NCI-H1092 (cell line): ENCODE data around the gene SYCE3.

Experiments used
- DNase-seq: peaks from one replicate; lab custom pipeline; 2025; lab: John Stamatoyannopoulos, UW

The SYCE3 gene

GRCh38 chr22:50600538-50600937, 37.8 kb upstream of the SYCE3 start, which contains the start of gene MAPK8IP2:
Gene MAPK8IP2 (plus strand): TSS chr22:50600793. CDS start chr22:50600819, 26 bp downstream.
- DNase-seq = no peak

- DNase-seq = no peak
These were observed 37.2 kb upstream of the SYCE3 start for GRCh38 chr22:50599816-50600455.

- DNase-seq = no peak
These were observed 34.4 kb upstream of the SYCE3 start for GRCh38 chr22:50597097-50597496.

- no peak for DNase-seq
These were observed 32.5 kb upstream of the SYCE3 start for GRCh38 chr22:50595189-50595588.

GRCh38 chr22:50587407-50587806, 24.7 kb upstream of the SYCE3 start:
- no peak for DNase-seq

GRCh38 chr22:50586416-50586815, 23.7 kb upstream of the SYCE3 start:
- DNase-seq = no peak

GRCh38 chr22:50585781-50586180, 23.1 kb upstream of the SYCE3 start:
- no peak for DNase-seq

- no peak for DNase-seq
These were observed 22.5 kb upstream of the SYCE3 start for GRCh38 chr22:50585238-50585637.

- DNase-seq = no peak
These were observed 21.7 kb upstream of the SYCE3 start for GRCh38 chr22:50584106-50585096.

- DNase-seq = no peak
These were observed 20.7 kb upstream of the SYCE3 start for GRCh38 chr22:50583294-50583861.

GRCh38 chr22:50582493-50583293, 20.0 kb upstream of the SYCE3 start, which contains the start of gene CHKB:
Gene CHKB (minus strand): TSS chr22:50582849. CDS start chr22:50582781, 68 bp downstream.
- peak; percentile 87 for DNase-seq

- no peak for DNase-seq
These were observed 19.3 kb upstream of the SYCE3 start for GRCh38 chr22:50581950-50582492.

- no peak for DNase-seq
These were observed 18.6 kb upstream of the SYCE3 start for GRCh38 chr22:50581031-50581949.

GRCh38 chr22:50579752-50580151, 17.0 kb upstream of the SYCE3 start:
- no peak for DNase-seq

GRCh38 chr22:50578776-50579310, 16.1 kb upstream of the SYCE3 start:
- no peak for DNase-seq

GRCh38 chr22:50577987-50578775, 15.5 kb upstream of the SYCE3 start, which contains the start of gene CPT1B:
Gene CPT1B (minus strand): TSS chr22:50578427. CDS start chr22:50577915, 512 bp downstream.
- no peak for DNase-seq

GRCh38 chr22:50577697-50577986, 14.9 kb upstream of the SYCE3 start:
- no peak for DNase-seq

GRCh38 chr22:50576806-50577696, 14.3 kb upstream of the SYCE3 start:
- DNase-seq = no peak
